Astrocyte (in vitro differentiated cells and primary cell): ENCODE data around the gene ZBTB1. TPM values are rescaled to one million over a fixed set of nuclear protein-coding genes. Genes with fewer than 3 reads are reported as not detected.

ENCODE experiments used
- DNase-seq: peaks from one replicate; pipeline ENCODE4 v3.0.0-alpha.2; 2010; ENCODE audit warnings: low read depth
- FAIRE-seq: peaks from 2 replicates; lab custom pipeline; 2011; peaks lifted over from hg19 to GRCh38; lab: Jason Lieb, UNC
- H2AFZ ChIP-seq: 2 replicates; pipeline ENCODE4 v1.6.0; 2012; ENCODE audit warnings: low read depth, low read length, inconsistent platforms
- H3K27ac ChIP-seq: 2 replicates; pipeline ENCODE4 v1.5.1; 2011; ENCODE audit warnings: low read depth, low read length, inconsistent platforms
- H3K27me3 ChIP-seq: 2 replicates; pipeline ENCODE4 v1.6.0; 2011; ENCODE audit warnings: low read length, inconsistent platforms; ENCODE audit not compliant: insufficient read depth
- H3K36me3 ChIP-seq: 2 replicates; pipeline ENCODE4 v1.5.1; 2011; ENCODE audit warnings: low read length, inconsistent platforms; ENCODE audit not compliant: insufficient read depth
- H3K4me1 ChIP-seq: 2 replicates; pipeline ENCODE4 v1.5.1; 2011; ENCODE audit warnings: low read length, inconsistent platforms; ENCODE audit not compliant: insufficient read depth
- H3K4me2 ChIP-seq: 2 replicates; pipeline ENCODE4 v1.6.0; 2012; ENCODE audit warnings: low read length, inconsistent platforms
- H3K4me3 ChIP-seq: 2 replicates; pipeline ENCODE4 v1.5.1; 2011; ENCODE audit warnings: low read depth, mild to moderate bottlenecking, low read length, inconsistent platforms; ENCODE audit not compliant: insufficient read depth
- H3K79me2 ChIP-seq: 2 replicates; pipeline ENCODE4 v1.6.0; 2012; ENCODE audit warnings: mild to moderate bottlenecking, low read length, inconsistent platforms; ENCODE audit not compliant: insufficient read depth
- H3K9ac ChIP-seq: 2 replicates; pipeline ENCODE4 v1.6.0; 2012; ENCODE audit warnings: mild to moderate bottlenecking, low read length, inconsistent platforms
- H3K9me3 ChIP-seq: 2 replicates; pipeline ENCODE4 v1.5.1; 2012; ENCODE audit warnings: low read depth, mild to moderate bottlenecking, low read length, inconsistent platforms; ENCODE audit not compliant: insufficient read depth
- H4K20me1 ChIP-seq: 2 replicates; pipeline ENCODE4 v1.6.0; 2012; ENCODE audit warnings: low read length, inconsistent platforms; ENCODE audit not compliant: insufficient read depth
- H3K27ac Mint-ChIP-seq: one replicate; pipeline ENCODE4 v1.8.0; 2021; ENCODE audit warnings: mild to moderate bottlenecking, mixed read lengths; ENCODE audit not compliant: unreplicated experiment
- H3K27me3 Mint-ChIP-seq: one replicate; pipeline ENCODE4 v1.8.0; 2021; ENCODE audit warnings: low read depth, mixed read lengths; ENCODE audit not compliant: unreplicated experiment
- H3K36me3 Mint-ChIP-seq: one replicate; pipeline ENCODE4 v1.8.0; 2021; ENCODE audit warnings: low read depth, mixed read lengths; ENCODE audit not compliant: unreplicated experiment
- H3K4me1 Mint-ChIP-seq: one replicate; pipeline ENCODE4 v1.8.0; 2021; ENCODE audit warnings: low read depth, mixed read lengths; ENCODE audit not compliant: unreplicated experiment
- H3K4me3 Mint-ChIP-seq: one replicate; pipeline ENCODE4 v1.8.0; 2021; ENCODE audit warnings: mild to moderate bottlenecking, moderate library complexity, mixed read lengths; ENCODE audit not compliant: unreplicated experiment
- H3K9me3 Mint-ChIP-seq: one replicate; pipeline ENCODE4 v1.8.0; 2021; ENCODE audit warnings: mild to moderate bottlenecking, mixed read lengths; ENCODE audit not compliant: unreplicated experiment
- CTCF ChIP-seq: IDR thresholded peaks from 2 replicates; pipeline ENCODE4 v1.5.1; 2011; ENCODE audit warnings: low read depth, mild to moderate bottlenecking, inconsistent platforms, low read length, moderate library complexity; ENCODE audit not compliant: insufficient read depth
- EZH2 ChIP-seq: IDR thresholded peaks from 2 replicates; pipeline ENCODE4 v1.6.1; 2012; ENCODE audit warnings: mild to moderate bottlenecking, low read length, inconsistent platforms; ENCODE audit not compliant: insufficient read depth
- total RNA-seq: library from RNA; stranded (reverse); gene quantifications from 2 replicates; pipeline ENCODE4 v1.2.1, GENCODE V29; 2021

ZBTB1 gene
- total RNA-seq, 1 donor from 2014 or later, result 43.0 TPM

GRCh38 chr14:64518229-64518628 is 13.7 kb downstream of the ZBTB1 start:
- Histone ChIP-seq H3K4me3 (no peak overlapping the region), H3K27ac (no peak overlapping the region), H3K9ac (no peak overlapping the region), H4K20me1 (peaks cover 90% of the 10 kb centered on the region), H3K79me2 (peaks cover 98% of the 10 kb centered on the region), H3K36me3 (peaks cover 18% of the 10 kb centered on the region), H3K9me3 (no peaks in the 10 kb centered on the region), H2AFZ (no peak overlapping the region), H3K4me1 (no peaks in the 10 kb centered on the region), H3K27me3 (no peaks in the 10 kb centered on the region), H3K4me2 (no peak overlapping the region)
- Mint-ChIP-seq H3K27me3 (no peaks in the 10 kb centered on the region), H3K27ac (peak overlapping the region; percentile 66), H3K36me3 (peaks cover 2% of the 10 kb centered on the region), H3K4me3 (no peak overlapping the region), H3K4me1 (peaks cover 7% of the 10 kb centered on the region), H3K9me3 (no peaks in the 10 kb centered on the region)
- TF ChIP-seq CTCF (no peak), EZH2 (no peak)
- DNase-seq (no peak), FAIRE-seq (no peak)

- no peaks in the 10 kb centered on the region for H3K4me1 ChIP-seq
- no peak overlapping the region for H3K4me2 ChIP-seq
- no peaks in the 10 kb centered on the region for H3K9me3 ChIP-seq
- no peak for DNase-seq
- H3K27me3 Mint-ChIP-seq, result no peaks in the 10 kb centered on the region
- no peaks in the 10 kb centered on the region for H3K36me3 Mint-ChIP-seq
- H4K20me1 ChIP-seq, result peaks cover 76% of the 10 kb centered on the region
- no peak for TF ChIP-seq CTCF
- TF ChIP-seq EZH2, result no peak
- no peak overlapping the region for H3K4me3 ChIP-seq
- H3K36me3 ChIP-seq, result peaks cover 26% of the 10 kb centered on the region
- peaks cover 95% of the 10 kb centered on the region for H3K79me2 ChIP-seq
- H2AFZ ChIP-seq, result no peak overlapping the region
- H3K4me1 Mint-ChIP-seq, result peaks cover 6% of the 10 kb centered on the region
- no peaks in the 10 kb centered on the region for H3K27me3 ChIP-seq
- H3K9me3 Mint-ChIP-seq, result no peaks in the 10 kb centered on the region
- FAIRE-seq, result no peak
- H3K27ac ChIP-seq, result no peak overlapping the region
- H3K9ac ChIP-seq, result no peak overlapping the region
- H3K4me3 Mint-ChIP-seq, result no peak overlapping the region
- H3K27ac Mint-ChIP-seq, result no peak overlapping the region
These were observed 16.1 kb downstream of the ZBTB1 start for GRCh38 chr14:64520699-64521098.

- Histone ChIP-seq H3K9ac (no peak overlapping the region), H3K79me2 (peaks cover 87% of the 10 kb centered on the region), H3K4me2 (no peak overlapping the region), H2AFZ (no peak overlapping the region), H3K4me3 (no peak overlapping the region), H3K27ac (no peak overlapping the region), H3K4me1 (no peaks in the 10 kb centered on the region), H3K27me3 (no peaks in the 10 kb centered on the region), H3K9me3 (no peaks in the 10 kb centered on the region), H3K36me3 (peaks cover 29% of the 10 kb centered on the region), H4K20me1 (peaks cover 68% of the 10 kb centered on the region)
- FAIRE-seq, result no peak
- Mint-ChIP-seq H3K4me1 (peaks cover 8% of the 10 kb centered on the region), H3K27ac (no peak overlapping the region), H3K36me3 (peaks cover 10% of the 10 kb centered on the region), H3K9me3 (no peaks in the 10 kb centered on the region), H3K27me3 (no peaks in the 10 kb centered on the region), H3K4me3 (no peak overlapping the region)
- TF ChIP-seq CTCF (no peak), EZH2 (no peak)
- DNase-seq, result no peak
These were observed 18.2 kb downstream of the ZBTB1 start for GRCh38 chr14:64522591-64523355.
